Vagina (tissue), 2 donors: ENCODE measurements around the gene RDH12.

ENCODE experiments used
- POLR2A ChIP-seq, 2 donors: fragments of 450-650 bp; IDR thresholded peaks; one replicate each; pipeline ENCODE4 v1.6.1; 2017; ENCODE audit warnings: antibody characterized with exemption in 2 of 2, mild to moderate bottlenecking in 2 of 2, moderate library complexity in 2 of 2
- POLR2AphosphoS5 ChIP-seq, 2 donors: sonication (generic); formaldehyde crosslinking; IDR thresholded peaks; one replicate each; pipeline ENCODE4 v1.9.0; 2017; ENCODE audit warnings: antibody characterized with exemption in 2 of 2, mild to moderate bottlenecking in 2 of 2, low read depth in 1 of 2; ENCODE audit not compliant: insufficient read depth in 1 of 2
- TF ChIP-seq, protein P1 (sequence below), 3 experiments: fragments of 450-650 bp in 2 of 3; fragments of 200-600 bp in 1 of 3; sonication (generic) in 1 of 3; IDR thresholded peaks; one replicate each; pipeline ENCODE4 v1.5.1; 2017 to 2019; ENCODE audit warnings: antibody characterized with exemption in 3 of 3, mild to moderate bottlenecking in 2 of 3, moderate library complexity in 2 of 3

DNA sequence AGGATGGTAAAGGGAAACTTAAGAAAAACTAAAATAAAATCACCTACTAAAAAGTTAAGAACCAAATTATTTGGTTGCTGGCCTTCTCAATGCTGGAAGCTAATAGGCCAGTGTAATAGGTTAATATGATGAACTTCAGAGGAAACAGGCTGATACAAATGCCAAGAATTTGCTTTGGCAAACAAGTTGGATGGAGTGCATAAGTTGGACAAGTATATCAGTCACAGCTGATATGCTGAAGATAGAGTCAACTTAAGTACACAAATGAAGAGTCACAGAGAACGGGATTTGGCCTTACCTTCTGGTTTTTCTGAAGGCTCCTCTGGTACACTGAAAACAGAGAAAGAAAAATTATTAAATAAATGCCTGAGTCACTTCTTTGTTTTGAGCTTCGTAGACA lies 66.5 kb downstream of the RDH12 start:
- TF ChIP-seq, protein P1, sequence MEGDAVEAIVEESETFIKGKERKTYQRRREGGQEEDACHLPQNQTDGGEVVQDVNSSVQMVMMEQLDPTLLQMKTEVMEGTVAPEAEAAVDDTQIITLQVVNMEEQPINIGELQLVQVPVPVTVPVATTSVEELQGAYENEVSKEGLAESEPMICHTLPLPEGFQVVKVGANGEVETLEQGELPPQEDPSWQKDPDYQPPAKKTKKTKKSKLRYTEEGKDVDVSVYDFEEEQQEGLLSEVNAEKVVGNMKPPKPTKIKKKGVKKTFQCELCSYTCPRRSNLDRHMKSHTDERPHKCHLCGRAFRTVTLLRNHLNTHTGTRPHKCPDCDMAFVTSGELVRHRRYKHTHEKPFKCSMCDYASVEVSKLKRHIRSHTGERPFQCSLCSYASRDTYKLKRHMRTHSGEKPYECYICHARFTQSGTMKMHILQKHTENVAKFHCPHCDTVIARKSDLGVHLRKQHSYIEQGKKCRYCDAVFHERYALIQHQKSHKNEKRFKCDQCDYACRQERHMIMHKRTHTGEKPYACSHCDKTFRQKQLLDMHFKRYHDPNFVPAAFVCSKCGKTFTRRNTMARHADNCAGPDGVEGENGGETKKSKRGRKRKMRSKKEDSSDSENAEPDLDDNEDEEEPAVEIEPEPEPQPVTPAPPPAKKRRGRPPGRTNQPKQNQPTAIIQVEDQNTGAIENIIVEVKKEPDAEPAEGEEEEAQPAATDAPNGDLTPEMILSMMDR (IDR thresholded peaks at IDR 0.05) = no peak
- TF ChIP-seq POLR2A (IDR thresholded peaks at IDR 0.05) (no peak), POLR2AphosphoS5 (IDR thresholded peaks at IDR 0.05; ENCODE audit: insufficient read depth in 1 of 2, low read depth in 1 of 2) (no peak)
